ENCODE data around the gene PSMD14.

Gene PSMD14

GRCh38 chr2:161448431-161448830 lies 140.2 kb downstream of the PSMD14 start:
- DNase-seq (ENCODE audit: low read depth in 3 of 3): no peak

Data from stimulated activated CD4-positive, alpha-beta T cell treated with anti-CD3 and anti-CD28 coated beads, TNF-alpha, amount 100 ng/mL, for 48 hours (primary cell).